Peyer's patch (tissue), 4 donors: Measurements from ENCODE around the gene C20orf96.

ENCODE experiments used
- POLR2A ChIP-seq, 2 donors: fragments of 450-650 bp; IDR thresholded peaks; one replicate each; pipeline ENCODE4 v1.5.1; 2017; ENCODE audit warnings: antibody characterized with exemption in 2 of 2, mild to moderate bottlenecking in 2 of 2, moderate library complexity in 2 of 2
- TF ChIP-seq, protein P1 (sequence below), 6 experiments: fragments of 450-650 bp in 4 of 6; fragments of 200-600 bp in 2 of 6; sonication (generic) in 1 of 6; IDR thresholded peaks; one replicate each; pipeline ENCODE4 v1.5.1; 2017 to 2019; ENCODE audit warnings: antibody characterized with exemption in 6 of 6, mild to moderate bottlenecking in 3 of 6, moderate library complexity in 1 of 6

DNA sequence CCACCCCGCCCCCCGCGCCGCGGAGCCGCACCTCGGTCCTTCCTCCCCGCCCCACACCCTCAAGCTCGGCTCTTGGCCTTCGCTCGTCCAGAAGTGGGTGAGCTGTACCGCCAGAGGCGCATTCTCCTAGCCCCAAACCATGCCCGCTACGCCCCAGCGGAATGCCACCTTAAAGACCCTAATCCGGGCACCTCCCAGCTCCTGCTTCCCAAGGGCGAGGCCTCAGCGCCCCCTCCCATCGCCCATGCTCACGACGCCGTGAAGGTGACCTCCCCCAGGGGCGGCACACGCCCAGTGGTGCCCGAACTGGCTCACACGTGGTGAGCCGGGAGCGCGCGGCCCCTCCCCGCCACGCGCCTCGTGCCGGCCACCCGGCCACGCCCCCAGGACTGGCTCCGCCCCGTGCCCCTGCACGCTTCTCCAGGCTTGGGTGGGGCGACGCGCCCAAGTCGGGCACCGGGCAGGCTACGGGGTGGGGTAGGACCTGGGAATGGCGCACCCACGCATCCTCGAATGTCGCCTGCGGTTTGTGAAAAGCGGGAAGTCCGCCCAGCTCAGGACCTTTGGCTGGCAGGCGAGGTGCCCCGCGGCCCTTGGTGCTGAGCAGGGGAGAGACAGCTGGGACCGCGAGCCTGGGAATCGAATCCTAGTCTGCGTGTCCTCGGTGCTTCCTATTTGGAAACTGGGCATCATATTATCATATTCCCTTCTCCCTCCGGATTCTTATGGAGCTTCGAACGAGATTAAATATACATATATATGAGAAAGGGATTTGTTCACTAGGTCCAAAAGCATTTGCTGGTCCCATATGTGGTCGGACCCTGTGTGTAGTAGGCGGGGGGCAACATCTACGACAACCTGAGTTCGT is 33.9 kb upstream of the C20orf96 start:
- TF ChIP-seq, protein P1, sequence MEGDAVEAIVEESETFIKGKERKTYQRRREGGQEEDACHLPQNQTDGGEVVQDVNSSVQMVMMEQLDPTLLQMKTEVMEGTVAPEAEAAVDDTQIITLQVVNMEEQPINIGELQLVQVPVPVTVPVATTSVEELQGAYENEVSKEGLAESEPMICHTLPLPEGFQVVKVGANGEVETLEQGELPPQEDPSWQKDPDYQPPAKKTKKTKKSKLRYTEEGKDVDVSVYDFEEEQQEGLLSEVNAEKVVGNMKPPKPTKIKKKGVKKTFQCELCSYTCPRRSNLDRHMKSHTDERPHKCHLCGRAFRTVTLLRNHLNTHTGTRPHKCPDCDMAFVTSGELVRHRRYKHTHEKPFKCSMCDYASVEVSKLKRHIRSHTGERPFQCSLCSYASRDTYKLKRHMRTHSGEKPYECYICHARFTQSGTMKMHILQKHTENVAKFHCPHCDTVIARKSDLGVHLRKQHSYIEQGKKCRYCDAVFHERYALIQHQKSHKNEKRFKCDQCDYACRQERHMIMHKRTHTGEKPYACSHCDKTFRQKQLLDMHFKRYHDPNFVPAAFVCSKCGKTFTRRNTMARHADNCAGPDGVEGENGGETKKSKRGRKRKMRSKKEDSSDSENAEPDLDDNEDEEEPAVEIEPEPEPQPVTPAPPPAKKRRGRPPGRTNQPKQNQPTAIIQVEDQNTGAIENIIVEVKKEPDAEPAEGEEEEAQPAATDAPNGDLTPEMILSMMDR (IDR thresholded peaks at IDR 0.05), result peak in 5 of 6 experiments; percentile 14 to 47 (median 33)
- TF ChIP-seq POLR2A (IDR thresholded peaks at IDR 0.05), result peak in 1 of 2 donors; percentile 52
